ENCODE results near the gene FOXP1.

DNA sequence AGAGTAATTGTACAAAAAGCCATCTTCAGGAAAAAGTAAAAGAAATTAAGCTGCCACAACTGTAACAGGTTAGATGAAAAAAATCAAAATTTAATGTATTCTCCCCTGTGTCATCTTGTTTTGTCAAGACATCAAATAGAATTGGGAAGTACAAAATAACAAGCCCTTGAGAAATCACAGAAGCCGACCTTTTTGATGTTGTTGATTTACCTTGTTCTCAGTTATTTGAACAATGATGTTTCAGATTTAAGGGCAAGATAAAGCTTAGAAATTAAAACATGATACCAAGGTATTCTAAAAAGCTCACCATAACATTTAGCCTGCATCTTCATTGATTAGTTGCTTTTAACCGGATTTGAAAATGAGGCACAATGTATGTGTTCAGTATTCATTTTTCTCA, 523.0 kb downstream of the FOXP1 start:
- TF ChIP-seq CTCF (IDR thresholded peaks at IDR 0.05) (no peak), POLR2A (IDR thresholded peaks at IDR 0.05) (no peak)

Data from adrenal gland (tissue), 5 donors.